Measurements from ENCODE around the gene PNMA8A.
"Not testable (repeated sequence)": the region's sequence is repeated elsewhere in the genome, so short reads cannot be mapped to it uniquely, and the experiment has no call there.

The PNMA8A gene

GRCh38 chr19:46463516-46463915 lies 7.8 kb downstream of the PNMA8A start:
- no peak for DNase-seq (ENCODE audit: low spot score)

GRCh38 chr19:46461537-46461936 lies 9.8 kb downstream of the PNMA8A start:
- no peak for DNase-seq (ENCODE audit: low spot score)

GRCh38 chr19:46460981-46461380 lies 10.4 kb downstream of the PNMA8A start:
- DNase-seq (ENCODE audit: low spot score): no peak

- no peak for DNase-seq (ENCODE audit: low spot score)
Observed at GRCh38 chr19:46460055-46460454, 11.3 kb downstream of the PNMA8A start.

- no peak for DNase-seq (ENCODE audit: low spot score)
Observed at GRCh38 chr19:46456930-46457329, 14.4 kb downstream of the PNMA8A start.

GRCh38 chr19:46454244-46454643 lies 17.1 kb downstream of the PNMA8A start:
- no peak for DNase-seq (ENCODE audit: low spot score)

- DNase-seq (ENCODE audit: low spot score): no peak
Observed at GRCh38 chr19:46453661-46454060, 17.7 kb downstream of the PNMA8A start.

- DNase-seq (ENCODE audit: low spot score): no peak
Observed at GRCh38 chr19:46452186-46452585, 19.2 kb downstream of the PNMA8A start.

- no peak for DNase-seq (ENCODE audit: low spot score)
Observed at GRCh38 chr19:46451352-46451751, 20.0 kb downstream of the PNMA8A start.

GRCh38 chr19:46450737-46451136 lies 20.6 kb downstream of the PNMA8A start:
- no peak for DNase-seq (ENCODE audit: low spot score)

- DNase-seq (ENCODE audit: low spot score): no peak
Observed at GRCh38 chr19:46449228-46449627, 22.1 kb downstream of the PNMA8A start.

GRCh38 chr19:46448601-46449000 lies 22.8 kb downstream of the PNMA8A start:
- no peak for DNase-seq (ENCODE audit: low spot score)

- DNase-seq (ENCODE audit: low spot score): no peak
Observed at GRCh38 chr19:46447824-46448223, 23.5 kb downstream of the PNMA8A start.

GRCh38 chr19:46447006-46447405 lies 24.4 kb downstream of the PNMA8A start:
- no peak for DNase-seq (ENCODE audit: low spot score)

- no peak for DNase-seq (ENCODE audit: low spot score)
Observed at GRCh38 chr19:46446021-46446420, 25.3 kb downstream of the PNMA8A start.

GRCh38 chr19:46442808-46443450 lies 28.4 kb downstream of the PNMA8A start:
- peak; percentile 58 for DNase-seq (ENCODE audit: low spot score)

- DNase-seq (ENCODE audit: low spot score): no peak
Observed at GRCh38 chr19:46441866-46442265, 29.5 kb downstream of the PNMA8A start.

GRCh38 chr19:46435689-46436088 lies 35.7 kb downstream of the PNMA8A start:
- DNase-seq (ENCODE audit: low spot score): not testable (repeated sequence)

- DNase-seq (ENCODE audit: low spot score): no peak
Observed at GRCh38 chr19:46435009-46435408, 36.4 kb downstream of the PNMA8A start.

GRCh38 chr19:46433470-46433869 lies 37.9 kb downstream of the PNMA8A start:
- DNase-seq (ENCODE audit: low spot score): not testable (repeated sequence)

GRCh38 chr19:46431824-46432223 lies 39.5 kb downstream of the PNMA8A start:
- no peak for DNase-seq (ENCODE audit: low spot score)

GRCh38 chr19:46429999-46430398 lies 41.4 kb downstream of the PNMA8A start:
- DNase-seq (ENCODE audit: low spot score): no peak

GRCh38 chr19:46428239-46429135 lies 42.9 kb downstream of the PNMA8A start, which contains the start of gene PNMA8C:
Gene PNMA8C, minus strand, starts transcription at chr19:46428936. Its CDS starts 577 bp downstream, at chr19:46428359.
- peak; percentile 76 for DNase-seq (ENCODE audit: low spot score)
